SK-N-SH (cell line): ENCODE data around the gene BUD23. TPM values are rescaled to one million over a fixed set of nuclear protein-coding genes. Genes with fewer than 3 reads are reported as not detected.

Experiments
- CTCF ChIA-PET: fragments of 300-600, 350-600 bp; formaldehyde crosslinking; extraction: SDS; loops from one replicate; lab custom pipeline; 2021; lab: Yijun Ruan, JAX
- POLR2A ChIA-PET: fragments of 350-600 bp; sonication (Branson Sonifier 250); formaldehyde crosslinking; extraction: SDS; loops from one replicate; lab custom pipeline; 2020; ENCODE audit warnings: antibody characterized with exemption, inconsistent platforms; lab: Yijun Ruan, JAX
- DNase-seq: peaks from one replicate; pipeline ENCODE4 v3.0.0; 2012
- H2AFZ ChIP-seq: fragments of 200-600 bp; sonication (generic); 2 replicates; pipeline ENCODE4 v1.8.1; 2016; ENCODE audit warnings: antibody characterized with exemption, mild to moderate bottlenecking, low read depth
- H3F3A ChIP-seq: fragments of 200-600 bp; sonication (generic); replicated peaks from 2 replicates; pipeline ENCODE3; 2016; ENCODE audit warnings: antibody characterized with exemption, mild to moderate bottlenecking; ENCODE audit not compliant: insufficient read depth
- H3K27ac ChIP-seq, 2 experiments: fragments of 200-500 bp in 1 of 2; fragments of 200-600 bp in 1 of 2; sonication (Bioruptor generic) in 1 of 2; sonication (generic), shearing (Covaris generic) in 1 of 2; 2 replicates each; pipeline versions ENCODE4 v1.5.1 to v1.6.1; 2014 to 2016; ENCODE audit warnings: low read depth in 2 of 2, inconsistent platforms in 1 of 2, low read length in 1 of 2, mild to moderate bottlenecking in 1 of 2, mixed read lengths in 1 of 2
- H3K27me3 ChIP-seq: fragments of 200-600 bp; sonication (generic), shearing (Covaris generic); 2 replicates; pipeline ENCODE4 v1.6.1; 2016; ENCODE audit warnings: mixed run types; ENCODE audit not compliant: insufficient read depth
- H3K36me3 ChIP-seq, 2 experiments: fragments of 200-500 bp in 1 of 2; fragments of 200-600 bp in 1 of 2; sonication (Bioruptor generic) in 1 of 2; sonication (generic) in 1 of 2; replicated peaks in 1 of 2; 2 replicates each; pipeline versions ENCODE3 to v1.5.1; 2014 to 2016; ENCODE audit warnings: low read length in 1 of 2, mild to moderate bottlenecking in 1 of 2; ENCODE audit not compliant: insufficient read depth in 2 of 2, control insufficient read depth in 1 of 2
- H3K4me1 ChIP-seq, 2 experiments: fragments of 200-500 bp in 1 of 2; fragments of 200-600 bp in 1 of 2; sonication (Bioruptor generic) in 1 of 2; sonication (generic), shearing (Covaris generic) in 1 of 2; 2 replicates each; pipeline versions ENCODE4 v1.5.1 to v1.6.1; 2014 to 2016; ENCODE audit warnings: low read depth in 1 of 2, low read length in 1 of 2, mixed run types in 1 of 2; ENCODE audit not compliant: insufficient read depth in 2 of 2, control insufficient read depth in 1 of 2
- H3K4me2 ChIP-seq: fragments of 200-600 bp; sonication (generic), shearing (Covaris generic); 2 replicates; pipeline ENCODE4 v1.6.1; 2017; ENCODE audit warnings: mixed run types
- H3K4me3 ChIP-seq, 2 experiments: fragments of 200-500 bp in 1 of 2; fragments of 200-600 bp in 1 of 2; sonication (Bioruptor generic) in 1 of 2; sonication (generic), shearing (Covaris generic) in 1 of 2; 2 replicates each; pipeline versions ENCODE4 v1.5.1 to v1.8.1; 2014 to 2016; ENCODE audit warnings: low read depth in 2 of 2, inconsistent platforms in 1 of 2, low read length in 1 of 2, mild to moderate bottlenecking in 1 of 2, mixed read lengths in 1 of 2, moderate library complexity in 1 of 2
- H3K79me2 ChIP-seq: fragments of 200-600 bp; sonication (generic); 2 replicates; pipeline ENCODE4 v1.8.1; 2017; ENCODE audit warnings: mild to moderate bottlenecking; ENCODE audit not compliant: insufficient read depth
- H3K9ac ChIP-seq: fragments of 200-600 bp; sonication (generic); 2 replicates; pipeline ENCODE4 v1.6.1; 2017; ENCODE audit warnings: mixed run types
- H3K9me2 ChIP-seq: fragments of 200-600 bp; sonication (generic); 2 replicates; pipeline ENCODE4 v1.6.1; 2017; ENCODE audit warnings: mixed run types
- H3K9me3 ChIP-seq: fragments of 200-600 bp; sonication (generic); 2 replicates; pipeline ENCODE4 v1.6.1; 2017; ENCODE audit warnings: mixed run types, mild to moderate bottlenecking, moderate library complexity
- H4K20me1 ChIP-seq: fragments of 200-600 bp; sonication (generic); 2 replicates; pipeline ENCODE4 v1.6.1; 2017; ENCODE audit warnings: mild to moderate bottlenecking, mixed run types; ENCODE audit not compliant: insufficient read depth
- EP300 ChIP-seq, 2 experiments: IDR thresholded peaks; 2 replicates each; pipeline versions ENCODE4 v1.4.0 to v1.6.1; 2012; ENCODE audit warnings: borderline replicate concordance in 1 of 2, low read depth in 1 of 2, low read length in 1 of 2
- EZH2phosphoT487 ChIP-seq: fragments of 200-600 bp; sonication (generic); IDR thresholded peaks from 2 replicates; pipeline ENCODE4 v1.6.1; 2017; ENCODE audit warnings: low read depth, mixed run types, mild to moderate bottlenecking, antibody characterized with exemption, moderate library complexity, borderline replicate concordance
- FOSL2 ChIP-seq: IDR thresholded peaks from 2 replicates; pipeline ENCODE4 v1.4.0; 2012; ENCODE audit warnings: low read depth, mild to moderate bottlenecking, moderate library complexity, borderline replicate concordance
- FOXJ3 ChIP-seq: sonication (generic); formaldehyde crosslinking; IDR thresholded peaks from 2 replicates; pipeline ENCODE4 v1.5.1; 2020; ENCODE audit warnings: mild to moderate bottlenecking, missing genetic modification reagents
- MXI1 ChIP-seq: IDR thresholded peaks from 2 replicates; pipeline ENCODE4 v1.6.1; 2012; ENCODE audit warnings: mild to moderate bottlenecking, low read depth, low read length, improper control_type of control experiment
- RAD21 ChIP-seq: IDR thresholded peaks from 2 replicates; pipeline ENCODE4 v1.6.1; 2012; ENCODE audit warnings: mild to moderate bottlenecking, low read length
- RCOR1 ChIP-seq: fragments of 150-350 bp; IDR thresholded peaks from 2 replicates; pipeline ENCODE4 v1.6.1; 2017; ENCODE audit warnings: antibody characterized with exemption, low read length
- RFX5 ChIP-seq: IDR thresholded peaks from 2 replicates; pipeline ENCODE4 v1.6.1; 2012; ENCODE audit warnings: mild to moderate bottlenecking, improper control_type of control experiment, low read length
- SIN3A ChIP-seq: IDR thresholded peaks from 2 replicates; pipeline ENCODE4 v1.6.1; 2012; ENCODE audit warnings: low read depth, mild to moderate bottlenecking, low read length, moderate library complexity, borderline replicate concordance
- TAF1 ChIP-seq: IDR thresholded peaks from 2 replicates; pipeline ENCODE4 v1.6.1; 2012; ENCODE audit warnings: low read depth, mild to moderate bottlenecking, low read length, moderate library complexity, borderline replicate concordance
- TCF12 ChIP-seq: IDR thresholded peaks from 2 replicates; pipeline ENCODE4 v1.4.0; 2012
- WGBS: methylation state at CpG from one replicate; pipeline ENCODE4 v1.1.6; 2017; ENCODE audit warnings: low lambda C conversion rate; 5-methylcytosine and 5-hydroxymethylcytosine counted together
- polyA plus RNA-seq, 3 experiments: library from polyadenylated mRNA; depleted of rRNA; stranded (reverse); fragments of >200 nt; gene quantifications; 2 replicates each; pipeline ENCODE4 v1.2.3, GENCODE V29; 2012
- TF ChIP-seq, protein P1 (sequence below): fragments of 150-350 bp; IDR thresholded peaks from 2 replicates; pipeline ENCODE4 v1.6.1; 2016; ENCODE audit warnings: mild to moderate bottlenecking, low read depth, low read length
- TF ChIP-seq, protein P2 (sequence below): fragments of 200-600 bp; sonication (generic); IDR thresholded peaks from 2 replicates; pipeline ENCODE4 v1.6.1; 2017; ENCODE audit warnings: antibody characterized with exemption, mild to moderate bottlenecking, moderate library complexity
- TF ChIP-seq, protein P3 (sequence below): fragments of 150-350 bp; IDR thresholded peaks from 2 replicates; pipeline ENCODE4 v1.6.1; 2017; ENCODE audit warnings: antibody characterized with exemption, low read length, low read depth, borderline replicate concordance

The BUD23 gene
- polyA plus RNA-seq, 1 of the 3 experiments (the other 2 are of a cell fraction), result 206 TPM

DNA sequence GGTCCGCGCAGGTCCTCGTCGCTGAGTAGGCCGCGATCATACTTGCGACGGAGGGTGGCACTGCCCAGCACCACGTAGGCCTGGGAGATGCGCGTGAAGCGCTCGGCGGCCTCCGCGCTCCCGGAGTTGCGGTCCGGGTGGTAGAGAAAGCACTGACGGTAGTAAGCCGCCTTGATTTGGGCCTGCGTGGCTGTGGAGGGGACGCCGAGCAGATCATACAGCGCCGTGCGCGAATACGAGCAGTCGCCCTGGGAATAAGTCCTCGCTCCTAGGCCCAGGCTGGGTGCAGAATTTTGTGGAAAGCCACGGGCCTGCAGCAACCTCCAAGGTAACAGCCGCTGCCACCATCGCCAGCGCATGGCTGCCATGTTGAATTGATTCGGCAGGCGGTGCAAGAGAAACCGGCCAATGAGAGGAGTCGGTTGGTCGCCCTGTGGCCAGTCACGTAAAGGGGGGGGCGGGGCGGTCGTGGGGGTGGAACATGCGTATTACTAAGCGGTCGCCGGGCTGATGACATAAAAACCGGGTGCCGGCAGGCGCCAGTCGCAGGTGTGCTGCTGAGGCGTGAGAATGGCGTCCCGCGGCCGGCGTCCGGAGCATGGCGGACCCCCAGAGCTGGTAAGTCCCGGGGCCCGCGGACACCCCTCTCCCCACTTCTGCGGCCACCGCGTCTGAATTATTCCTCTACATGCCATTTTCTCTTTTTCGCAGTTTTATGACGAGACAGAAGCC is at the start of gene BUD23, which contains the start of gene DNAJC30 (continued):
- TF ChIP-seq RCOR1, result no peak
- TF ChIP-seq FOXJ3 (CRISPR knock-in tag), result 0 out of 2 replicates have a peak, but pooled peaks have one; percentile 37
- TF ChIP-seq SIN3A, result peak; percentile 98
- TF ChIP-seq, protein P1, sequence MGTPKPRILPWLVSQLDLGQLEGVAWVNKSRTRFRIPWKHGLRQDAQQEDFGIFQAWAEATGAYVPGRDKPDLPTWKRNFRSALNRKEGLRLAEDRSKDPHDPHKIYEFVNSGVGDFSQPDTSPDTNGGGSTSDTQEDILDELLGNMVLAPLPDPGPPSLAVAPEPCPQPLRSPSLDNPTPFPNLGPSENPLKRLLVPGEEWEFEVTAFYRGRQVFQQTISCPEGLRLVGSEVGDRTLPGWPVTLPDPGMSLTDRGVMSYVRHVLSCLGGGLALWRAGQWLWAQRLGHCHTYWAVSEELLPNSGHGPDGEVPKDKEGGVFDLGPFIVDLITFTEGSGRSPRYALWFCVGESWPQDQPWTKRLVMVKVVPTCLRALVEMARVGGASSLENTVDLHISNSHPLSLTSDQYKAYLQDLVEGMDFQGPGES, result peak; percentile 41; the same call in 1 of the 2 replicates
- TF ChIP-seq EP300 (IDR thresholded peaks at IDR 0.05; ENCODE audit: borderline replicate concordance in 1 of 2, low read depth in 1 of 2, low read length in 1 of 2), result no peak
- peak; percentile 99 for TF ChIP-seq MXI1
- no peak for TF ChIP-seq RAD21
- no peak; the same call in 1 of the 2 replicates for TF ChIP-seq FOSL2
- peak; percentile 58; the same call in 1 of the 2 replicates for TF ChIP-seq RFX5
- TF ChIP-seq, protein P2, sequence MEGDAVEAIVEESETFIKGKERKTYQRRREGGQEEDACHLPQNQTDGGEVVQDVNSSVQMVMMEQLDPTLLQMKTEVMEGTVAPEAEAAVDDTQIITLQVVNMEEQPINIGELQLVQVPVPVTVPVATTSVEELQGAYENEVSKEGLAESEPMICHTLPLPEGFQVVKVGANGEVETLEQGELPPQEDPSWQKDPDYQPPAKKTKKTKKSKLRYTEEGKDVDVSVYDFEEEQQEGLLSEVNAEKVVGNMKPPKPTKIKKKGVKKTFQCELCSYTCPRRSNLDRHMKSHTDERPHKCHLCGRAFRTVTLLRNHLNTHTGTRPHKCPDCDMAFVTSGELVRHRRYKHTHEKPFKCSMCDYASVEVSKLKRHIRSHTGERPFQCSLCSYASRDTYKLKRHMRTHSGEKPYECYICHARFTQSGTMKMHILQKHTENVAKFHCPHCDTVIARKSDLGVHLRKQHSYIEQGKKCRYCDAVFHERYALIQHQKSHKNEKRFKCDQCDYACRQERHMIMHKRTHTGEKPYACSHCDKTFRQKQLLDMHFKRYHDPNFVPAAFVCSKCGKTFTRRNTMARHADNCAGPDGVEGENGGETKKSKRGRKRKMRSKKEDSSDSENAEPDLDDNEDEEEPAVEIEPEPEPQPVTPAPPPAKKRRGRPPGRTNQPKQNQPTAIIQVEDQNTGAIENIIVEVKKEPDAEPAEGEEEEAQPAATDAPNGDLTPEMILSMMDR, result no peak
- TF ChIP-seq, all 33 proteins: peak for 15

DNA sequence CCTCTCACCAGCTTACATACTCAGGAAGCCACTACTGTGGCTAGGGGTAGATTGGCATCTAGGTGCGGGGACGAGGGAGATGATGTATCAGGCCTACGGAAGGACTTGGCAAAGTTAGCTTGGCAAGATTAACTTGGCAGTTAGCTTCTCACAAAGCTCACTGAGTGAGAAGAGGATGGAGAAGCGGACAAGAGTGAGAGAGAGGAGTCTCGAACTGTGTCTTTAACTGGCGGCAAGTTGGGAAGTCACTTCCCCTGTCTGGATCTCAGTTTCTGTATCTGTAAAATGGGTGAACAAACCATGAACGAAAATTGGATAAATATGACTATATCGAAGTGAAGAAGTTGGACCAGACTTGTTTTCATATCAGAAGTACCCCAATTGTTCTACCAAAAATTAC is 49.6 kb upstream of the BUD23 start:
- H4K20me1 ChIP-seq, result no peaks in the 10 kb centered on the region
- CTCF ChIA-PET, result interaction anchor here (1.2 to 1.3 kb wide), 2 partner anchors 27 to 33 kb away, joined by 3 to 5 read pairs; no protein-coding TSS in a partner anchor

More for the DNA sequence above, 49.6 kb upstream of the BUD23 start:
- H3K9me3 ChIP-seq, result no peaks in the 10 kb centered on the region
- no peaks in the 10 kb centered on the region for H3K9me2 ChIP-seq
- POLR2A ChIA-PET, result no interaction called here
- H3K27ac ChIP-seq, result no peak overlapping the region
- no peaks in the 10 kb centered on the region for H3K36me3 ChIP-seq
- H2AFZ ChIP-seq, result no peak overlapping the region
- H3K4me3 ChIP-seq, result no peak overlapping the region
- H3K27me3 ChIP-seq, result peaks cover 11% of the 10 kb centered on the region; the same call in 1 of the 2 replicates
- no peak for TF ChIP-seq EP300 (IDR thresholded peaks at IDR 0.05; ENCODE audit: borderline replicate concordance in 1 of 2, low read depth in 1 of 2, low read length in 1 of 2)
- no peak for TF ChIP-seq EZH2phosphoT487
- no peak for TF ChIP-seq TCF12
- TF ChIP-seq TAF1, result no peak
- TF ChIP-seq, protein P3, sequence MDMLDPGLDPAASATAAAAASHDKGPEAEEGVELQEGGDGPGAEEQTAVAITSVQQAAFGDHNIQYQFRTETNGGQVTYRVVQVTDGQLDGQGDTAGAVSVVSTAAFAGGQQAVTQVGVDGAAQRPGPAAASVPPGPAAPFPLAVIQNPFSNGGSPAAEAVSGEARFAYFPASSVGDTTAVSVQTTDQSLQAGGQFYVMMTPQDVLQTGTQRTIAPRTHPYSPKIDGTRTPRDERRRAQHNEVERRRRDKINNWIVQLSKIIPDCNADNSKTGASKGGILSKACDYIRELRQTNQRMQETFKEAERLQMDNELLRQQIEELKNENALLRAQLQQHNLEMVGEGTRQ, result no peak
- H3K4me2 ChIP-seq, result no peak overlapping the region
- 57% methylated on average over 8 of the region's 8 CpGs for WGBS
- no peak for DNase-seq
- no peak overlapping the region for H3K9ac ChIP-seq
- no peaks in the 10 kb centered on the region for H3K79me2 ChIP-seq
- H3K4me1 ChIP-seq, result peaks cover 0 to 8% of the 10 kb centered on the region in 2 experiments; a peak in 1 of 4 replicates
- H3F3A ChIP-seq, result peaks cover 11% of the 10 kb centered on the region
